ENCODE measurements around the gene ST6GALNAC4.

- TF ChIP-seq CTCF (conservative IDR thresholded peaks at IDR 0.05), result no peak
- TF ChIP-seq EZH2 (IDR thresholded peaks at IDR 0.05; ENCODE audit: low read depth), result no peak
These were observed 49.1 kb upstream of the ST6GALNAC4 start for GRCh38 chr9:127965953-127966352.

All from PC-9 (cell line).